OCI-LY7 (cell line): ENCODE results near the gene SRD5A3. TPM values are rescaled to one million over a fixed set of nuclear protein-coding genes. Genes with fewer than 3 reads are reported as not detected.

ENCODE experiments used
- BruUV-seq: library from RNA; stranded (reverse); fragments of 400-500 nt; replicated peaks from 2 replicates; lab custom pipeline; 2021; lab: Mats Ljungman, UMichigan
- CTCF ChIA-PET: fragments of 300-600 bp; sonication (Branson Sonifier 250); formaldehyde crosslinking; loops from one replicate; lab custom pipeline; 2022; ENCODE audit warnings: antibody characterized with exemption; ENCODE audit not compliant: unreplicated experiment; lab: Charles Lee
- POLR2A ChIA-PET: fragments of 300-600 bp; sonication (Branson Sonifier 250); formaldehyde crosslinking; loops from one replicate; lab custom pipeline; 2022; ENCODE audit warnings: antibody characterized with exemption; lab: Charles Lee
- DNase-seq: peaks from one replicate; pipeline ENCODE4 v3.0.0-alpha.2; 2015; ENCODE audit warnings: low spot score
- H2AFZ ChIP-seq: fragments of 200-600 bp; sonication (generic), shearing (Covaris generic); 2 replicates; pipeline ENCODE4 v1.6.1; 2014; ENCODE audit warnings: mild to moderate bottlenecking, antibody characterized with exemption, low read length, moderate library complexity
- H3K27ac ChIP-seq: fragments of 200-600 bp; sonication (generic); 2 replicates; pipeline ENCODE4 v1.5.1; 2014; ENCODE audit warnings: mixed run types, low read depth, mild to moderate bottlenecking, moderate library complexity, low read length, inconsistent platforms; ENCODE audit not compliant: poor library complexity, severe bottlenecking
- H3K36me3 ChIP-seq: fragments of 200-600 bp; sonication (generic); 2 replicates; pipeline ENCODE4 v1.6.1; 2014; ENCODE audit warnings: mild to moderate bottlenecking, antibody characterized with exemption, low read length, moderate library complexity, mixed read lengths; ENCODE audit not compliant: insufficient read depth
- H3K4me1 ChIP-seq: fragments of 200-600 bp; sonication (generic); 2 replicates; pipeline ENCODE4 v1.5.1; 2014; ENCODE audit warnings: mild to moderate bottlenecking, low read length; ENCODE audit not compliant: insufficient read depth, poor library complexity, severe bottlenecking
- H3K4me2 ChIP-seq: fragments of 200-600 bp; sonication (generic); 2 replicates; pipeline ENCODE4 v1.6.1; 2014; ENCODE audit warnings: mild to moderate bottlenecking, low read length
- H3K4me3 ChIP-seq: fragments of 200-600 bp; sonication (generic); 2 replicates; pipeline ENCODE4 v1.5.1; 2014; ENCODE audit warnings: mild to moderate bottlenecking, low read depth, low read length; ENCODE audit not compliant: poor library complexity, severe bottlenecking
- H3K79me2 ChIP-seq: fragments of 200-600 bp; sonication (generic); 2 replicates; pipeline ENCODE4 v1.6.1; 2016; ENCODE audit warnings: low read depth, mild to moderate bottlenecking, low read length, moderate library complexity, mixed read lengths; ENCODE audit not compliant: insufficient read depth
- H3K9me2 ChIP-seq: fragments of 200-600 bp; sonication (generic); 2 replicates; pipeline ENCODE4 v1.6.1; 2016; ENCODE audit warnings: mild to moderate bottlenecking, low read length, mixed read lengths; ENCODE audit not compliant: insufficient read depth
- H3K9me3 ChIP-seq: fragments of 200-600 bp; sonication (generic); 2 replicates; pipeline ENCODE4 v1.6.1; 2014; ENCODE audit warnings: mild to moderate bottlenecking, mixed run types, low read length, mixed read lengths
- H4K20me1 ChIP-seq: fragments of 200-600 bp; sonication (generic); 2 replicates; pipeline ENCODE4 v1.6.1; 2014; ENCODE audit warnings: mild to moderate bottlenecking, antibody characterized with exemption, low read length, moderate library complexity, mixed read lengths; ENCODE audit not compliant: insufficient read depth
- EZH2phosphoT487 ChIP-seq: fragments of 200-600 bp; sonication (generic); IDR thresholded peaks from 2 replicates; pipeline ENCODE4 v1.6.1; 2018; ENCODE audit warnings: low read depth, borderline replicate concordance, mild to moderate bottlenecking, mixed run types, antibody characterized with exemption, low read length, moderate library complexity, mixed read lengths
- intact Hi-C: fragments of 100-400 bp; cut with micrococcal nuclease; formaldehyde crosslinking; loops from one replicate; pipeline ENCODE4 v1.10.0; 2022; ENCODE audit not compliant: unreplicated experiment
- total RNA-seq, 2 experiments: library from RNA; depleted of rRNA in 1 of 2; stranded (reverse); fragments of >200 nt in 1 of 2; shearing (Covaris generic) in 1 of 2; gene quantifications; 2 replicates each; pipeline ENCODE4 v1.2.3, GENCODE V29; 2014 to 2022
- TF ChIP-seq, protein P1 (sequence below): fragments of 200-600 bp; sonication (generic); conservative IDR thresholded peaks from 2 replicates; pipeline ENCODE4 v1.5.1; 2014; ENCODE audit warnings: mild to moderate bottlenecking, antibody characterized with exemption, low read length, moderate library complexity, mixed read lengths

SRD5A3 gene
- total RNA-seq, 2 experiments from 2014 or later, result 3.9 to 15.3 TPM

DNA sequence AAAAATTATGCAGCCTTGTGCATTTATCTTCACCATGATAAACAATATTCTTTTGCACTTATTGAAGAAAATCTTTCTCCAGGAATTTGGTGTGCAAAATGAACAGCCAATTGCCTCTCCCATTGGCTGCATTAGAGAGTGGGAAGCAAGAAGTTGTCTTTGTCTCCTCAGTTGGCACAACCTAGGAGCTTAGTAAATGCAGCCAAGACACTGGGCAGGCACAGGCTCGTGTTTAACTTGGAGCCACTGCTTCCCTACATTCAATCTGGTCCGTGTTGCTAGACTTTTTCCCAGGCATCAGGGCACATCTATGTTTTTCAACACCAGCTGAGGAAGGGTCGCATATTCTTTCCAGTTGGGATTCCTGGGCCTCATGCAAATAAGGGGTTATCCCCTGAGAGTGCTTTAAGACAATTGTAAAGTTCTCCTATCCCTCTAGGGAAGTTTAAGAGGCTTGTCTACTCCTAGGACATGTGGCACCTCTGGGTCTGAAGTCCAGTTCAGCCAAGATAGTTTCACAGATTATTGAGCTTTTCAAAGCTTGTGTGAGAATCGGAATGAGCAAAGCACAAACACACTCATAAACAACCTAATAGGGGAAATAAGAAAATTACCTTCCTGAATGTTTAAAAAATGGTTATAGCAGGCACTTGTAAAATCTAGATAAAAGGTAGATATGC lies 31.8 kb upstream of the SRD5A3 start:
- Histone ChIP-seq H3K4me3 (no peak overlapping the region), H4K20me1 (no peaks in the 10 kb centered on the region), H3K27ac (no peak overlapping the region), H3K4me2 (no peak overlapping the region), H3K9me3 (no peaks in the 10 kb centered on the region), H3K36me3 (no peaks in the 10 kb centered on the region), H2AFZ (no peak overlapping the region), H3K79me2 (no peaks in the 10 kb centered on the region), H3K9me2 (no peaks in the 10 kb centered on the region), H3K4me1 (no peaks in the 10 kb centered on the region)
- TF ChIP-seq EZH2phosphoT487, result no peak
- TF ChIP-seq, protein P1, sequence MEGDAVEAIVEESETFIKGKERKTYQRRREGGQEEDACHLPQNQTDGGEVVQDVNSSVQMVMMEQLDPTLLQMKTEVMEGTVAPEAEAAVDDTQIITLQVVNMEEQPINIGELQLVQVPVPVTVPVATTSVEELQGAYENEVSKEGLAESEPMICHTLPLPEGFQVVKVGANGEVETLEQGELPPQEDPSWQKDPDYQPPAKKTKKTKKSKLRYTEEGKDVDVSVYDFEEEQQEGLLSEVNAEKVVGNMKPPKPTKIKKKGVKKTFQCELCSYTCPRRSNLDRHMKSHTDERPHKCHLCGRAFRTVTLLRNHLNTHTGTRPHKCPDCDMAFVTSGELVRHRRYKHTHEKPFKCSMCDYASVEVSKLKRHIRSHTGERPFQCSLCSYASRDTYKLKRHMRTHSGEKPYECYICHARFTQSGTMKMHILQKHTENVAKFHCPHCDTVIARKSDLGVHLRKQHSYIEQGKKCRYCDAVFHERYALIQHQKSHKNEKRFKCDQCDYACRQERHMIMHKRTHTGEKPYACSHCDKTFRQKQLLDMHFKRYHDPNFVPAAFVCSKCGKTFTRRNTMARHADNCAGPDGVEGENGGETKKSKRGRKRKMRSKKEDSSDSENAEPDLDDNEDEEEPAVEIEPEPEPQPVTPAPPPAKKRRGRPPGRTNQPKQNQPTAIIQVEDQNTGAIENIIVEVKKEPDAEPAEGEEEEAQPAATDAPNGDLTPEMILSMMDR, result no peak
- POLR2A ChIA-PET, result interaction anchor here (0.8 kb wide), 1 partner anchor 234 kb away, joined by 3 read pairs; no protein-coding TSS in a partner anchor
- no peak for DNase-seq
- CTCF ChIA-PET, result no interaction called here
- BruUV-seq, result no TSS peak
- intact Hi-C loops, result no loop called here

GRCh38 chr4:55318175-55319129 lies 27.6 kb upstream of the SRD5A3 start:
- no peaks in the 10 kb centered on the region for H3K9me2 ChIP-seq
- POLR2A ChIA-PET, result no interaction called here
- no peaks in the 10 kb centered on the region for H3K9me3 ChIP-seq
- H3K4me2 ChIP-seq, result no peak overlapping the region
- no peak overlapping the region for H3K4me3 ChIP-seq
- no peaks in the 10 kb centered on the region for H3K4me1 ChIP-seq
- BruUV-seq, result no TSS peak
- no peak overlapping the region for H2AFZ ChIP-seq
- no peak for DNase-seq
- no peaks in the 10 kb centered on the region for H4K20me1 ChIP-seq
- intact Hi-C loops, result no loop called here
- H3K27ac ChIP-seq, result no peak overlapping the region
- CTCF ChIA-PET, result no interaction called here
- no peak for TF ChIP-seq EZH2phosphoT487
- TF ChIP-seq, protein P1, result no peak
- no peaks in the 10 kb centered on the region for H3K79me2 ChIP-seq
- H3K36me3 ChIP-seq, result no peaks in the 10 kb centered on the region
